Superior temporal gyrus (tissue), 1 donor: ENCODE data around the gene THY1.
A peak's percentile ranks its signal among the peaks of the same experiment; 100 is the strongest.
"Not testable (repeated sequence)": the region's sequence is repeated elsewhere in the genome, so short reads cannot be mapped to it uniquely, and the experiment has no call there.

Experiments used
- DNase-seq: peaks from one replicate; pipeline ENCODE4 v3.0.0-alpha.2; 2016; ENCODE audit errors: extremely low spot score

The THY1 gene

DNA sequence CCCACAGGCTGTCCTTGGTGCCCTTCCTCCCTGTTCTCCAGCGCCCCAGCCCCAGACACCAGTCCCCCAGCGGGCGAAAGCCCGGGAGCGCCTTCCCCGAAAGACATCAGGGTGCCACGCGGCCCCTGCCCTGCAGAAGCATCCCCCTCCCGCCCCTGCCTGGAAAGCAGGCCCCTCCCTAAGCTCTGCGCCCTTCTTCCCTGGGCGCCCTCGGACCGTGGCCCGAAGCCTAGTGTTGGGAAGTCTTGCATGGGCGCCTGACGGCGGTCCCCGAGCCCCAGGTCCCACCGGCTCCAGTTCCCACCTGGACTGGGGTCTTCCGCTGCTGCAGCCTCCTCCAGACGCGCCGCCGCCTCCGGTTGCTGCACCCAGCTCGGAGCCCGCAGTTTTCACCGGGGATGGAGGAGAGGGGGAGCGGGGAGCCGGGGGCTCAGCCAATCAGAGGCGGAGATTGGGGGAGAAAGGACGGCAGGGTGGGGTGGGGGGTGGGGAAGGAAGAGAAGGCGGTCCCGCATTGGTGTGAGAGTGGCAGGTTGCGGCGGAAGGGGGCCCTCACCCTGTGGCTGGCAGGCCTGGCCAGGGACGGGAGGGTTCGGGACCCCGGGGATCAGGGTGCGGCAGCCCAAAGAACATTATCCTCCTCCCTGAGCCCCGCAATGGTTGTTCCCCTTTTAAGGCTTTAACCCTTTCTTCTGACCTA, at the start of gene THY1:
THY1 (minus strand) TSS at position 364 of the 700 bp plus-strand sequence. CDS start 2,267 bp downstream, outside the sequence.
- peak; percentile 46 for DNase-seq

DNA sequence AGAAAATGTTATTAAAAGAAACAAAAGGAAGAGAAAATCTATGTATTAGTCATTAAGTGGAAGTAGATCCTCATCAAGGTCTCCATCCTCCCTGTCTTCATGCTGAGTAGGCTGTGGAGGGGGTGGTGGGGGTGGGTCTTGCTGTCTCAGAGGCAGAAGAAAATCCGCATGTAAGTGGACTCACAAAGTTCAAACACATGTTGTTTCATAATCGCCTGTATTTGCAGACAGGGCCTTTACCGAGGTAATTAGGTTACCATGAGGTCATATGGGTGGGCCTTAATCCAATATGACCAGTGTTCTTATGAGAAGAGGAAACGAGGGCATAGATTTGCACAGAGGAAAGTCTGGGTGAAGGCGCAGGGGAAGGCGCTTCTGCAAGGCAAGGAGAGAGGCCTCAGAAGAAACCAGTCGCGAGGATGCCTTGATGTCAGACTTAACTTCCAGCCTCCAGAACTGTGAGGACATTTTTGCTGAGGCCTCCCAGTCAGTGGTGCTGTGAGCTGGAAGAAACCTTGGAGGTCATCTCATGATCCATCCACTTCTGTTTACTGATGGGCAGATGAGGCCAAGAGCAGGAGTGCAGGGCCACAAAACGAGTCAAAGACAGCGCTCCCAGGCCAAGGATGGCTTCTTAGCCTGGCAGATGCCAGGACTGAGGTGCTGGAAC, 49.3 kb upstream of the THY1 start:
- DNase-seq = no peak

DNA sequence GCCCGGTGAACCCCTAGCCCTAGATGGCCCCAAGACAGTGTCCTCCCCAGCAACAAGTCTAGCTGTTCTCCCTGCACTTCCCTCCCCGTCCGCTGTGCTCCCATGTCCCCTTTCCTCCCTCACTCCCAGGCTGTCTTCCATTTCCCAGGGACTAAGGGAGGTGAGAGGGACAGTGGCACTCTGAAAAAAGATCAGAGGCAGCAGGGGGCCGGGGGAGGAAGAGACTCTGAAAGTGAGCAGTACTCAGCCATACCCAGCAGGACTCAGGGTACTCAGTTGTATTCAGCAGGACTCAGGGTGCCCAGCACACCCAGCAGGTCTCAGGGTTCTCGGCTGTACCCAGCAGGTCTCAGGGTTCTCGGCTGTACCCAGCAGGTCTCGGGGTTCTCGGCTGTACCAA, 48.4 kb upstream of the THY1 start:
- no peak for DNase-seq

DNA sequence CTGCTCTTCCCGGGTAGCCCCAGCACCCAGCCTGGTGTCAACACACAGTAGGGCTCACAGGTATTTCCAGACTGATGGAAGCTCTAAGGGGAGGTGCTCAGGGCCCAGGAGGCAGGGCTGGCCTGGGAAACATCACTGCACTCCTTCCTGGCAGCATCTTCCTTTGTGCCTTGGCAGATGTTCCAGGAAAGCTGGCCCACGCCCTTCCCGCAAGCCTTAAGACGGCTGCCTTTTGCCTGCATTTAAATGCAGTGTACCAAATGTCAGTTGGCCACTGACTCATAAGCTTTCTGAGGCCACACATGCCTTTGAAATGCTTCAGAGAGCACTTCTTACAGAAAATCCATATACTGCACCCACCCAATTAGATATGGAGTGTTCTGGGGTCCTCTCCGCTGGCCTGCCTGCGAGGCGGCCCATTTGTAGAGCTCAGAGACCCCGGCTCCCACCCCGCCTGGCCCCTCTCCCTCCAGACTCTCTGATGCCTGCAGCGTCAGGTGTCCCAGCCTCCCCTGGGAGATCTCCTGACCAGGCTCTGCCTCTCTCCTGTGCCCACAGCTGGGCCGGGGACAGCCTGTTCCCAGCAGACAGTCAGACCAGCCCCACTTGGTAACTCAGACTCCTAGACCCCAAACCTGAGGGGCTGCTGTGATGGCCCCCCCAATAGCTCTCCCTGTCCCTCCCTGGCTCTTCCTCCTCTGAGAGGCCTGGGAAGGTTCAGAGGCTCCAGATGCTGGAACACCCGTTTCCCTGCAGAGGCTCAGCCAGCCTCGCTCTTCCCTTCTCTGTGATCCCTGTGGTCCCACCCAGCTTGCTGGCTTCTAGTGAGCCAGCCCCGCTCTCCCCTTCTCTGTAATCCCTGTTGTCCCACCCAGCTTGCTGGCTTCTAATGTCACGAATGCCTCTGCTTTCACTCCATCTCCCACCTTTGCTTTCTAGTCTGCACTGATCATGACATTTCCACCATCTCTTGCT, 47.6 kb upstream of the THY1 start:
- no peak for DNase-seq

DNA sequence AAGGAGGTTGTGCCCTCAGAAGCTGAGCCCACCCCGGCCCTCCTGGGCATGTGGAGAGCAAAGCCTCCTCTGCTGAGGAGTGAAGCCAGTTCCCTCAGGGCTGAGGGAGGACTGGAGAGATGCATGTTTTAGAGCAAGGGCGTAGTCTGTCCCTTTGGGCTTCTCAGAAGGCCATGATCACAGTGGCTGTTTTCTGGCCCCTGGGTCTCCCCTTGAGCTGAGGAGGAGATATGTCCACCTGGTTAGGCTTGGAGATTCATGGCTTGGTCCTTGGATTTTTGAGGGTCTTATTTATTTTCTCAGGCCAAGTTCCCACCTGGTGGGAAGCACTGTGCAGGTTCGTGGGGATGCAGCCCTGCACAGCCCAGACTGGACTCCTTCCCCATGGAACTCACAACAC, 46.5 kb upstream of the THY1 start:
- no peak for DNase-seq

DNA sequence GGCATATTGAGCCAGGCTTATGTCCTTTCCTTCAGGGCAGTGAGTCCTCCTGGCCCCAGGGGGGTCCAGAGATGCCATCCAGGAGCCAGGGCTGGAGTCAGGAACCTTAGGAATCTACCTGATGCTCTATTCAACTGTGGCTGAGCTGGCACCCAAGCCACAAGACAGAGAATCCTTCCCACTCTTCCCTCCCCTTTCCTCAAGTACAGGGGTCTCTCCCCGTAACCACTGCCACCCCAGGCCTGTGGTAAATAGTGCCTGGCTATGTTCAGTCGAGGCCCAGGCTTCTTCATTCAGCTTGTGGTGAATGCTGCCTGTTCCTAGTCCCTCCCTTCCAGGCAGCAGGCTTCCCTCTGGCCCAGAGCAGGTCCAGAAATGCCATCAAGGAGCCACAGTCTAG, 45.5 kb upstream of the THY1 start:
- no peak for DNase-seq

DNA sequence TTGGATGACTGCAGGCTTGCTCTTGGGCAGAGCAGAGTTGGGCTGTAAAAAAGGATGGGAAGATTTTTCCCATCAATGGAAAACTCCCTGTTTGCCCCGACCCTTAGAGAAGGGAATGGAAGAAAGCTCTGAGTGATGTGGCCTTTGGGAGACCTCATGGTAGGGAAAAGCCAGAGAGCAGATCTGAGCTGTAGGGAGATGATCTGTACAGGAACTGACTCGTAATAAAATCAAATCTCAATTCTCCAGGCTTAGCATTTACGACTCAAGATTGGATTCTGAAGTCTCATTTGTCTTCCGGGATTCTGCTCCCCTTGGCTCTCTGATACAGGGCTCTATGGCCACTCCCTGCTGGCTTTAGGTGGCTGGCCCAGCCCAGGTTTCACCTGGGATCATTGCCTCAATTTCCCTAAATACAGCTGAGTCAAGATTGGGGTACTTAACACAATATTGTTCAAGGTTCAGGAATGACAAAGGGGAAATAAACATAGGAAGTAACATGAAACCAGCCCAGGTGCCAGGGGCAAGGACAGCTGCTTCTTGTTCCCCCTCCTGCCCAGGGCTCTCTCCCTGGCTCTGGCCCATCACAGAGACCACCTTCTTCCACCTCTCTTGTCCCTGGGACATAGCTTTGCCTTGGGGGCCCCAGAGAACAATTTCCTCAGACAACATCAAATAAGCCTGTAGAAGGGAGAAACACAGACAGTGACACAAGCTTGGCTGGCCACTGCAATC, 38.4 kb upstream of the THY1 start:
- DNase-seq = no peak

DNA sequence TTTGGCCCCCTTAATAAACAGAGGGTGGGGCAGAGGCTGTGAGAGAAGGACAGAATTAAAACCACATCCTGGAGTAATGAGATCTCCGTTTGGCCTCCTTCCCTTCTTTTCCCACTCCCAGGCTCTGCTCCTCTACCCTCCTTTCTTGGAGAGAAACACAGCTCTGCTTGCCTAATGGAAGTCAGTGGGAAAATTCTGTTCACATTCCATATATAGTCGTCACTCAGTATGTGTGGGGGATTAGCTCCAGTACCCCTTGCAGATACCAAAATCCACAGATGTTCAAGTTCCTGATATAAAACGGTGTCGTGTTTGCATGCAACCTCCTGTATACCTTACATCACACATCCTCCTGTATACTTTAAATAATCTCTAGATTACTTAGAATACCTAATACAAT, 37.6 kb upstream of the THY1 start:
- DNase-seq = no peak

DNA sequence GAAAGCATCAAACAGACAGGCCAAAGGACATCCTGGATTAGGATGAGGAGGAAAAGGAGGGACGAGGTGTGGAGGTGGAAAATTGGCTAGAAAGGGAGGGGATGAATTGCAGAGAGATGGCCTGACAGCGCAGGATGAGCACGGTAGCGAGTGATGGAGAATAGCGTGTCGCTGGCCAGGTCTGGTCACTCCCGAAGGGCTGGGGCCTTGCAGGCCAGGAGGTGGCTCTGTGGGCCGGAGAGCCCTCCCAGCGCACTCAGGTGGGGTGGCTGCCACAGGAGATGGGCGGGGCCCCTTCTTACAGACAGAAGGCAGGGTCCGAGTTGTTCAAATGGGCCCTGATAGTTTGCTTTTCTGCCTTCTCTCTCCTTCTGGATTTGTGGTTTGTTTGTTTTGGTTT, 37.1 kb upstream of the THY1 start:
- no peak for DNase-seq

DNA sequence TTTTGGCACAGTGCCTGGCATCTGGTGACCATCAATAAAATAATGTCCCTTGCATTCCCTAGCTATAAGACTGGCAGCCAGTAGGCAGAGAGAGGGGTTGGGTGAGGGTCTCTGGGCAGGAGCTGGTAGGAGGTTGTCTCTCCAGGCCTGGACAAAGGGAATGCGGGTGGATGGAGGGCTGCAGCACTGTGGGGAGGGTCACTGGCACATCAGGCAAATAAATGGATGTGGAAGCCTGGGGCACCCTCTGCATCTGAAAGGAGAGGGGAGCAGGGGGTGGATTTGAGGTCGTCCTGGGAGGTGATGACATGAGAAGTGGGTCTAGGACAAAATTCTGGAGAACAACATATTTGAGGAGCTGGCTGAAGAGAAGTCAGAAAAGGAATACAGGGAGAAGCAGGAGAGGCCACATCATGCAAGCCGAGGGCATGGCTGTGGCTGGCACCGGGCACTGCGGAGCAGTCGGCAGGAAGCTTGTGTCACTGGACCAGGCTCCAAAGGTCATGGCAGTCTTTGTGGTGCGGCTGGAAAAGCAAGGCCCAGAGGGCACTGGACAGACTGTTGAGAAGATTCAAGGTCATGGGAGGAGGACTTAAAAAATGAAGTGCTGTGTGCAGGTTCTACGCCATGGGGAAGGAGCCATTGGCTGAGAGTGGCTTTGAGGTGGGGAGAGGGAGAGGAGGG, 36.5 kb upstream of the THY1 start:
- DNase-seq = no peak

DNA sequence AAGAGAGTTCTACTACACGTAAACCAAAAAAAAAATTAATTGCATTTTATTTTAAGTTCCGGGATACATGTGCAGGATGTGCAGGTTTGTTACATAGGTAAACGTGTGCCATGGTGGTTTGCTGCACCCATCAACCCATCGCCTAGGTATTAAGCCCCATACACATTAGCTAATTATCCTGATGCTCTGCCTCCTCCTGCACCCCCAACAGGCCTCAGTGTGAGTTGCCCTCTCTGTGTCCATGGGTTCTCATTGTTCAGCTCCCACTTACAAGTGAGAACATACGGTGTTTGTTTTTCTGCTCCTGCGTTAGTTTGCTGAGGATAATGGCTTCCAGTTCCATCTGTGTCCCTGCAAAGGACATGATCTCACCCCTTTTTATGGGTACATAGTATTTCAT, 32.7 kb upstream of the THY1 start:
- DNase-seq = not testable (repeated sequence)

DNA sequence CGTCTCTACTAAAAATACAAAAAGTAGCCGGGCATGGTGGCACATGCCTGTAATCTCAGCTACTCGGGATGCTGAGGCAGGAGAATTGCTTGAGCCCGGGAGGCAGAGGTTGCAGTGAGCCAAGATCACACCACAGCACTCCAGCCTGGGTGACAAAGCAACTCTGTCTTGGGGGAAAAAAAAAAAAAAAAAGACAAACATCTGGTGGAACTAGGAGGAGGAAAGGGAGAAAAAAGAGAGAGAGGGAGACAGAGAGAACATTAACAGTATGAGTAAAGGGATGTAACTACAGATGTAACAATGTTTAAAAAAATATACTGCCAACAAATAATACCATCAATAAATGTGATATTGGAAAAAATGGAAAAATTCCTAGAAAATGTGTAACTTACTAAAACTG, 32.3 kb upstream of the THY1 start:
- DNase-seq = peak; percentile 38

DNA sequence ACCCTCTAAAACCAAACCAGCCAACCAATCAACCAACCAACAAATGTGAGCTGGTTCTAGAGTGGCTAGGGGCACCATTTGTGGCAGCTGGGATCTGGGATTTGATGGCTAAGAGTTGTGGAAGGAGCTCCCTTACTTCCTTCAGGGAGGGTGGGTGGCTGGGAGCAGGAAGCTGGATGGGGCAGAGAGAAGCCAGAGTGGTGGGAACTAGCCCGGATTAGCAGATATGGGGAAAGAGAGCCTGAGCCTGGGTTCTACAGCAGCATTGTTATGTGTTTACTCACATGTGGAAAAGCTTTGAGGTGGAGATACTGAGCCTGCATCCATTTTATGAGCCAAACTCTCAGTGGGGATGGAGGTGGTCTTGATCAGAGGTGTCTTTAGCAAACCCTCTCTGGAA, 30.9 kb upstream of the THY1 start:
- DNase-seq = no peak

DNA sequence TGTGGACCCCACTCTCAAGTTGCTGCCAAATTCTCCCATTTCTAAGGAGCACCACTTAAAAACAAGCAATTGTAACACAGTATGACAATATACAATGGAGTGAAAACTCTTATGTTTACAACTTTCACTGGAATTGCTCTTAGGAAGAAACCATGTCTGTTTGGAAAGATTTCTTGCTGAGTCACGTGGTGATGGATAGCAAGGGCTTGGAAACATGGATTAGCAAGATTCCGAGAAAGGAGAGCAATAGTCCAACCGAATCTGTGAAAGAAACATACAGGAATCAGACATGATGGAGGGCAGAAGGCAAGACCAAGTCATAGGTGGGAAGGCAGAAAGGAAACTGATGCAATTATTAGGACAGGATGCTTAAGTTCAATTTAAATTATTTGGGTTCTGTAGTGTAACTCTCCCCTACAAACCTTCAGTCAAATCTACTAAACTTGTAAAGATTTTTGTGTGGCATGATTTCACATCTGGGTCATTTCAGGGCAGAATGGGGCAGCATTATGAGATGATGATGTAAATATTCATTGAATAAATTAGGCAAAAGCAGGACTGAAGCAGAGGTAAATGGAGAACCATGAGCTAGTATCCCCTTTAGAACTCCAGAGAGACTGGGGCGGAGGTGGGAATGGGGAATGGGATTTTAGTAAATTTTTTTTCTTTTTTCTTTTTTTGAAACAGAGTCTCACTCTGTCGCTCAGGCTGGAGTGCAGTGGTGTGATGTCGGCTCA, 27.8 kb upstream of the THY1 start:
- DNase-seq = no peak

DNA sequence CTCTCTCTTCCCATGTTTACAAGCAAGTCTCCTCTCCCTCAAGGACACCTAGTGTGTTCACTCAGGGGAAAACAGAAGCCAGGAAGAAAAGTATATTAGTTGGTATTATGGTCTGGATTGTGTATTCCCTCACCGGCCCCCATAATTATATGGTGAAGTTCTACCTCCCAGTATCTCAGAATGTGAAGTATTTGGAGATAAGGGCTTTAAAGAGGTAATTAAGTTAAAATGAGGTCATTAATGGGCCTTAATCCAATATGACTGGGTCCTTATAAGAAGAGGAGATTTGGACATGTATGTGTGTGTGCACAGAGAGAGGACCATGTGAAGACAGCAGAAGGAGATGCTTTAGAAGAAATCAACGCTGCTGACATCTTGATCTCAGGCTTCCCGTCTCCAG, 26.5 kb upstream of the THY1 start:
- no peak for DNase-seq

DNA sequence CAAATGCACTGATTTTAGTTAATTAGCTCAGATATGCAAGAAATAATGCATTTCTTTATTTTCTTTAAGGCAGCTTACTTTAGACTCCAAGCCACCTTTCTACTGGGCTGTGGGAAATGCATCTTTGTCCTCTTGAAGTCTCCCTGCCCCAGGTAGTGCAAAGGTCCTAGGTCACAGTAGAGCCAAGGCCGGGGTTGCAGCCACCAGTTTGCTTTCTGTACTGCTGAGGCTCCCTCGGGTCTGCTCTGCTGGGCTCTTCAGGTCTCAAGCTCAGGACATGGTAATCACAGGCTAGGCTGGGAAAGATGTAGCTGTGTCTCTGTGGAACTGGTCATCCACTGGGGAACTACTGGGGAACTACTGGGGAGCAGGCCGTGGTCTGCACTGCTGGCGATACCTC, 25.4 kb upstream of the THY1 start:
- DNase-seq = no peak

DNA sequence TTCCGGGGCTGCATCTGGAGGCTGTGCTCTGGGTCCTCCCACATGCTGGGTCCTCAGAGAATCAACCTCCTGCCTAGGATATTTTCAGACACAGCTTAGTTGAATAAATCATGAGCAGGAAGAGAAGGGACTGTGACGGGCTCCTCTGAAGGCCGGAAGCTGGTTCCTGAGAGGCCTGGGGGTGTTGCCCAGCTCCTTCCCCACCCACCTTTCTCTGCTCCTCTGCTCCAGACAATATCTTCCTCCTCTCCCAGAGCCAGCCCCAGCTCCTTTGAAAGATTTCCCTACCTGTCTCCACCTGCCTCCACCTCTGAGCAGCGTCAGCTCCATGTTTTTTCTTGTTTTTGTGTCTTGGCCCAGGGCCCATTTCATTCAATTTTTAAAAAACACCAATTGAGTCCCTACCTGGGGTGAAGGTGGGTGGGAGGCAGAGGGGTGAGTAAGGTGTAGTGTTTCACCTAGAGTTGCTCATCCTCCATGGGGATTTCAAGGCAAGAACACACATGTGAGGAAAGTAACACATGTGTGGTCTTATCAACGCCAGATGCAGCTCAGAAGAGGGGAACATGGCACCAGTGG, 24.8 kb upstream of the THY1 start:
- peak; percentile 34 for DNase-seq

DNA sequence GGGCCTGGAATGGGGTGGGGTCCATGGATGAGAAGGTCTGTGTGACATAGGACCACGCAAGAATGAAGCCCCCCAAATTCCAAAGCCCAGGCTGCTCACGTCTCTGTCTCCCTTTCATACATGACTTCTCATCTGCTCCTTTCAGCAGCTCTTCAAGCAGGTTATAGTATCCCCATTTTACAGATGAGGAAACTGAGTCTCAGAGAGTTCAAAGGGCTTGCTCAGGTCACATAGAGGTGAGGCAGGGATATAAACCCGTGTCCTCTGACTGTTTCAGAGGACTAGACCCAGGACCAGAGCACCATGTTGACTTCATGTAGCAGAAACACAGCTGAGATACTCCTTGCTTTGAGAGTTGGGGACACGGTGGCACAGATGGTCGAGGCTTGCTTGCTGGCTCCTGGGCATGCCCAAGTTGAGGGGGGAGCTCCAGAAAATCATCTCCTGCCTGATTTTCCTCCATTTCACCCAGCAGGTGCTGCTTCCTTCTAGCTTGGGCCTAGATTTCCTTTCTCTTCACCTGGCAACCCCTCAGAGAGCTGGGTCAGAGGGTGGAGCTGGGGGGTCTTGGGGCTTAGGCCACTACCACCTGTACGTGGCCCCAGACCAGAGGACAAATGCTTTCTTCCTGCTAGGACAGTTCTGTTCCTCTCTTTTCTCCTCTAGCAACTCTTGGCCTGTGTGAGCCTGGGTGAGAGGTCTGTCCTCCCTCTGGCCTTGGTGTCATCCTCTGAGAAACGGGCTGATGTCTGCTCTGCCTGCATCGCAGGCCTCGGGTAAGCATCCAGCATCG, 24.1 kb upstream of the THY1 start:
- DNase-seq = no peak

DNA sequence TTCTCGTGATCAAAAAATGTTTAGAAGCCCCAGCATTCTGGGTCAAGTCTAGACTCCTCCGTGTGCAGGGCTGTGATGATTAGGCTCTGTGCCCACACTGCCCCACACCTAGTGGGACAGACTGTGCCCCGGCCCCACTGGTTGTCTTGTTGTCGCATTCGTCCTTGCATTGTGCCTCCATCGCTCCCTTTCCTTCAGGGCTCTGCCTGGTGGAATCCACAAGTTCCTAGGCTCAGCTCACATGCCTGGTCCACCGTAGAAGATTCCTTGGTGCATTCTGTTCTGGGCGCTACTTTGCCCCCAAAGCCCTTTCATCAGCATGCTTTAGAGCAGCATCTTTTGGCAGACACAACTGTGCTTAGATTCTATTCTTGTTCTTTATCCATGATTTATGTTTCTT, 23.5 kb upstream of the THY1 start:
- DNase-seq = no peak
